GM06990 (cell line): ENCODE measurements around the gene RRAGD.

Experiments
- DNase-seq: peaks from one replicate; pipeline ENCODE4 v3.0.0-alpha.2; 2011; ENCODE audit not compliant: insufficient read length; ENCODE audit errors: extremely low read depth
- H3K27me3 ChIP-seq: replicated peaks from 2 replicates; pipeline ENCODE4 v1.6.0; 2011; ENCODE audit warnings: low read length; ENCODE audit not compliant: control insufficient read depth, insufficient read depth
- H3K36me3 ChIP-seq: 2 replicates; pipeline ENCODE4 v1.5.1; 2011; ENCODE audit warnings: low read length; ENCODE audit not compliant: control insufficient read depth, insufficient read depth
- H3K4me3 ChIP-seq: replicated peaks from 2 replicates; pipeline ENCODE4 v1.5.1; 2011; ENCODE audit warnings: low read depth, mild to moderate bottlenecking, control low read depth, low read length
- TF ChIP-seq, protein P1 (sequence below): IDR thresholded peaks from 2 replicates; pipeline ENCODE4 v1.5.1; 2011; ENCODE audit warnings: low read length, control low read depth, mild to moderate bottlenecking, inconsistent platforms; ENCODE audit not compliant: insufficient read depth, poor library complexity, severe bottlenecking

RRAGD gene

DNA sequence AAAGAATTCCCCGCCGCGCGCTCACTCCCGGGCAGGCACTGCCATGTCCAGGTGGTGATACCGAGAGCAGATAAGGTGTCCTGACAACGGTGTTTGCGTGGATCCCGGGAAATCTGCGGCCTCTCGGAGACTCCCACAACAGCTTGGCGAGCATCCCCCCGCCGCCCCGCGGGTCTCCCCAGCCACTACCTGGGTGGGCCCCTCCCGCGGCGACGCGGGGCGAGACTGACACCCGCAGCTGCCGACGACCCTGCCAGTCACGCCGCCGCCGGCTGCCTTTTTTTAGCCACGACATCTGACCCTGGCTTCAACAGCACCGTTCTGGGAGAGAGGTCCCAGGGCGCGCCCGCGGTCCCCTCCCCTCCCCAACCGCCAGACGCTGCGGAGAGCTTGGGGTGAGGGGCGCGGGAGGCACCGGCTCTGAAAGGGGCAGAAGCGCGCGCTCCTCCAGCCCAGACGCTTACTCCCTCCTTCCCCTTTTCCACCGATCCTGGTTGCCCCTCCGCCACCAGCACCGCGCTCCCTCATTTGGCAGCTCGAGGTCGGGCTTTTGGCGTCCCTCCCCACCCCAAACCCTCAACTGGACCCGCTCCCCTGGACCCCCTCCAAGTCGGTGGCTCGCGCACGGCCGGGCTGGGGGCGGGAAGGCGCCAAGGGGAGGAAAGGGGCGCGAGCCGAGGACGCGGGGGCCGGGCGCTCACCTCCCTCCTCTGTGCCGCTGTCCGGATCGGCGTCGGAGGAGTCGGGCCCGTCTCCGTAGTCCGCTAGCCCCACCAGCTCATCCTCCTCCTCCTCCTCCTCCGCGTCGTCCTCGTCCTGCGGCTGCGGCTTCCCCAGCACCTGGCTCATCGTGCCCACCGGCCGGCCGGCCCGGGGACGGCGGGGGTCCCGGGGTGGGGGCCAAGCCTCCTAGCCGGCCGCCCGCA lies 665 bp downstream of the RRAGD start:
- peak overlapping the region; percentile 87 for H3K4me3 ChIP-seq
- peak; percentile 60 for DNase-seq
- no peaks in the 10 kb centered on the region for H3K27me3 ChIP-seq
- TF ChIP-seq, protein P1, sequence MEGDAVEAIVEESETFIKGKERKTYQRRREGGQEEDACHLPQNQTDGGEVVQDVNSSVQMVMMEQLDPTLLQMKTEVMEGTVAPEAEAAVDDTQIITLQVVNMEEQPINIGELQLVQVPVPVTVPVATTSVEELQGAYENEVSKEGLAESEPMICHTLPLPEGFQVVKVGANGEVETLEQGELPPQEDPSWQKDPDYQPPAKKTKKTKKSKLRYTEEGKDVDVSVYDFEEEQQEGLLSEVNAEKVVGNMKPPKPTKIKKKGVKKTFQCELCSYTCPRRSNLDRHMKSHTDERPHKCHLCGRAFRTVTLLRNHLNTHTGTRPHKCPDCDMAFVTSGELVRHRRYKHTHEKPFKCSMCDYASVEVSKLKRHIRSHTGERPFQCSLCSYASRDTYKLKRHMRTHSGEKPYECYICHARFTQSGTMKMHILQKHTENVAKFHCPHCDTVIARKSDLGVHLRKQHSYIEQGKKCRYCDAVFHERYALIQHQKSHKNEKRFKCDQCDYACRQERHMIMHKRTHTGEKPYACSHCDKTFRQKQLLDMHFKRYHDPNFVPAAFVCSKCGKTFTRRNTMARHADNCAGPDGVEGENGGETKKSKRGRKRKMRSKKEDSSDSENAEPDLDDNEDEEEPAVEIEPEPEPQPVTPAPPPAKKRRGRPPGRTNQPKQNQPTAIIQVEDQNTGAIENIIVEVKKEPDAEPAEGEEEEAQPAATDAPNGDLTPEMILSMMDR: no peak
- H3K36me3 ChIP-seq: no peaks in the 10 kb centered on the region

GRCh38 chr6:89410788-89411144 lies 1.3 kb downstream of the RRAGD start:
- H3K4me3 ChIP-seq: peak overlapping the region; percentile 87
- TF ChIP-seq, protein P1: no peak
- H3K36me3 ChIP-seq: no peaks in the 10 kb centered on the region
- H3K27me3 ChIP-seq: no peaks in the 10 kb centered on the region
- no peak for DNase-seq

DNA sequence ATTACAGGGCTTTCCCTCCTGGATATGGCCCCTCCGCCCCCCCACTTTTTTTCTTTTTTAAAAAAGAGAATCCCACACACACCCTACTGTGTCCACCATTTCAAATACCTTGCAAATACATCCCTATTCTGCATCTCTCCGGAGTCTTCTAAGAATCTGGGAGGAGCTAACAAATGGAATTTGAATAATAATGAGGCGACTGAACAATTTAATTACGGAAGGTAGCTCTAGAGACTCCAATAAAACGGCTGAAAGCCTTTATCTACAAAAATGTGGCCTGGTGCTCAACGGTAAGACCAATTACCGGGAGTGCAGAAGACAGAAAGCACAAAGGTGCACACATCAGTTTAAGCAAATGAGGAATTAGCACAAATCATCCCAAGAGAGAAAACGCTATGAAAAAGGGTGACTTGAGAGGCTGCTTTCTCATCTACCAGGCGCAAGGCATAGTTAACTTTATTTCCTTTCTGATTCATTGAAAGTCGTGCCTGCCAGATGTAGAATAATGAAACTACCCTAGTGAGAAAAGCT lies 1.8 kb downstream of the RRAGD start:
- peak overlapping the region; percentile 87 for H3K4me3 ChIP-seq
- H3K36me3 ChIP-seq: no peaks in the 10 kb centered on the region
- H3K27me3 ChIP-seq: no peaks in the 10 kb centered on the region
- TF ChIP-seq, protein P1: no peak
- no peak for DNase-seq

GRCh38 chr6:89409461-89410035 lies 2.5 kb downstream of the RRAGD start:
- DNase-seq: no peak
- TF ChIP-seq, protein P1: no peak
- Histone ChIP-seq H3K4me3 (peak overlapping the region; percentile 87), H3K27me3 (no peaks in the 10 kb centered on the region), H3K36me3 (no peaks in the 10 kb centered on the region)

GRCh38 chr6:89406141-89406540 lies 5.9 kb downstream of the RRAGD start:
- DNase-seq: no peak
- no peaks in the 10 kb centered on the region for H3K27me3 ChIP-seq
- TF ChIP-seq, protein P1: no peak
- H3K36me3 ChIP-seq: no peaks in the 10 kb centered on the region
- no peak overlapping the region for H3K4me3 ChIP-seq
